Activated T-helper 1 cell treated with anti-CD3 and anti-CD28 coated beads, Interleukin-12 subunit alpha, Interleukin-12 subunit beta, Interleukin-2, Interleukin-4 antibody, amounts not matched to agents 30 ng/mL and 10 ng/mL and 1 ng/mL, durations not matched to agents 14 hours and 24 hours and 36 hours (primary cell): Measurements from ENCODE around the gene PTPN13. TPM values are rescaled to one million over a fixed set of nuclear protein-coding genes. Genes with fewer than 3 reads are reported as not detected.
"Not testable (repeated sequence)": the region's sequence is repeated elsewhere in the genome, so short reads cannot be mapped to it uniquely, and the experiment has no call there.

ENCODE experiments used
- DNase-seq: peaks from one replicate; pipeline ENCODE4 v3.0.0; 2021; ENCODE audit warnings: low spot score
- H3K27ac Mint-ChIP-seq: one replicate; pipeline ENCODE4 v1.8.0; 2021; ENCODE audit warnings: mild to moderate bottlenecking, mixed read lengths
- H3K27me3 Mint-ChIP-seq: one replicate; pipeline ENCODE4 v1.8.0; 2022; ENCODE audit warnings: mild to moderate bottlenecking, moderate library complexity, mixed read lengths; ENCODE audit not compliant: insufficient read depth
- H3K36me3 Mint-ChIP-seq: one replicate; pipeline ENCODE4 v1.8.0; 2021; ENCODE audit warnings: low read depth, mixed read lengths
- H3K4me1 Mint-ChIP-seq: one replicate; pipeline ENCODE4 v1.8.0; 2021; ENCODE audit warnings: low read depth, mixed read lengths
- H3K4me3 Mint-ChIP-seq: one replicate; pipeline ENCODE4 v1.8.0; 2021; ENCODE audit warnings: mild to moderate bottlenecking, moderate library complexity, mixed read lengths
- H3K9me3 Mint-ChIP-seq: one replicate; pipeline ENCODE4 v1.8.0; 2021; ENCODE audit warnings: mixed read lengths
- intact Hi-C: fragments of 100-400 bp; cut with micrococcal nuclease; formaldehyde crosslinking; loops from one replicate; pipeline ENCODE4 v1.15.1; 2024
- total RNA-seq: library from RNA; stranded (reverse); gene quantifications from 2 replicates; pipeline ENCODE4 v1.2.3, GENCODE V29; 2022

The PTPN13 gene
- total RNA-seq, 1 donor from 2014 or later, result 0.44 TPM

DNA sequence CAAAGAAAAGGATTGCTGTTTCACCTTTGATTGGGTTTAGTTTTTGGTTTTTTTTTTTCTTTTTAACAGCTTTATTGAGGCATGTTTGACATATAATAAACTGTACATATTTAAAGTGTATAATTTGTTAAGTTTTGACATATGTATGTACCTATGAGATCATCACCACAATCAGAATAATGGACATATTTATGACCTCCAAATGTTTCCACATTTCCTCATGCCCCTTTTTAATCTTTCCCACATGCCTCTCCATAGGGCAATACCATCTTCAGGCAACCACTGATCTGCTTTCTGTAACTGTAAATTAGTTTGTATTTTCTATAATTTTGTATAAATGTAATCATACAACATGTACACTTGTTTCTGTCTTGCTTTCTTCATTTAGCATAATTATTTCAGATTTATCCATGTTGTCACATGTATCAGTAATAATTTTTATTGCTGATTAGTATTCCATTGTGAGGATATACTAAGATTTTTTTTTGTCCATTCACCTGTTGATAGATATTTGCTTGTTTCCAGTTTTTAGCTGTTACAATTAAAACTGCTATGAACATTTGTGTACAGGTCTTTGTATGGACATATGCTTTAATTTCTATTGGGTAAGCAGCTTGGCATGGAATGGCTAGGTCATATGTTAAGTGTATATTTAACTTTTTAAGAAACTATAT is 33.5 kb downstream of the PTPN13 start:
- no peak for DNase-seq
- Mint-ChIP-seq H3K4me3 (no peak overlapping the region), H3K27me3 (peaks cover 20% of the 10 kb centered on the region), H3K4me1 (no peaks in the 10 kb centered on the region), H3K27ac (no peak overlapping the region), H3K36me3 (no peaks in the 10 kb centered on the region), H3K9me3 (no peaks in the 10 kb centered on the region)
- intact Hi-C loops, result no loop called here

DNA sequence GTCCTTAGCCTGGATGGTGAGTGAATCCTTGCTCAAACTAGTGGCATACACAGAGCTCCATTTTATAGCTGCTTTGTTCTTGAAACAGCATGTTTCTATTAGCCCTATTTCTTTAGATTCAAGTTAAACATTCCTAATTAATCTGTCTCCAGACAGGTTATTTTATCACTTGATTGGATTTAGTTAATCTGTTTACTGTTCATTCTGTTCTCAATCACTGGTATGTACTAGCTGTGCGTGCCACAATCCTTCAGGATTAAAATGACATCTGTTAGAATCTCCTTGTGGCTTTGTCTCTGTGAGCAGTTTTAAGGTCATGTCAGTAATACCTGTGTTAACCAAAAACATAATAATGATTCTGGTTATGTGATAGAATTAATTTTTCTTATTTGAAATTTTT is 36.5 kb downstream of the PTPN13 start:
- peaks cover 10% of the 10 kb centered on the region for H3K27me3 Mint-ChIP-seq
- DNase-seq, result no peak
- intact Hi-C loops, result no loop called here
- no peak overlapping the region for H3K27ac Mint-ChIP-seq
- no peak overlapping the region for H3K4me3 Mint-ChIP-seq
- no peaks in the 10 kb centered on the region for H3K4me1 Mint-ChIP-seq
- no peaks in the 10 kb centered on the region for H3K36me3 Mint-ChIP-seq
- H3K9me3 Mint-ChIP-seq, result no peaks in the 10 kb centered on the region

DNA sequence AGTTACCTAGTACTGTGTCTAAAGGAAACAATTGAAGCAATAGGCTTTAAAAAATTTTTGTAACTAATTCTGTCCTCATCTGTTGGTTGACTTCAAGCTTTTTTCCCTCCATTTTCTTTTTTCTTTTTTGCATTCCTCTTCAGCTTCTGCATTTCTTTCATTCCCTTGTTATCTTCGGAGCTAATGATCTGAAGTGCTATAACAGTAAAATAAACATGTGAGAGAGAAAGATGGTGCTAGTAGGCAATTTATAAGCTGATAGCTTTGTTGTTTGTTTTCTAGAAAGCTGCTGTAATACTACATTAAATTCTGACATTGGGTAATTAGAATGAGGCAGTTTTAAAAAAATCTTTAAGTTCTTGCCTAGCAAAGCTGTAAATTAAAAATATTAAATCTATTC is 37.1 kb downstream of the PTPN13 start:
- no peaks in the 10 kb centered on the region for H3K4me1 Mint-ChIP-seq
- intact Hi-C loops, result no loop called here
- H3K36me3 Mint-ChIP-seq, result no peaks in the 10 kb centered on the region
- no peaks in the 10 kb centered on the region for H3K9me3 Mint-ChIP-seq
- H3K27ac Mint-ChIP-seq, result no peak overlapping the region
- peaks cover 8% of the 10 kb centered on the region for H3K27me3 Mint-ChIP-seq
- no peak overlapping the region for H3K4me3 Mint-ChIP-seq
- no peak for DNase-seq

DNA sequence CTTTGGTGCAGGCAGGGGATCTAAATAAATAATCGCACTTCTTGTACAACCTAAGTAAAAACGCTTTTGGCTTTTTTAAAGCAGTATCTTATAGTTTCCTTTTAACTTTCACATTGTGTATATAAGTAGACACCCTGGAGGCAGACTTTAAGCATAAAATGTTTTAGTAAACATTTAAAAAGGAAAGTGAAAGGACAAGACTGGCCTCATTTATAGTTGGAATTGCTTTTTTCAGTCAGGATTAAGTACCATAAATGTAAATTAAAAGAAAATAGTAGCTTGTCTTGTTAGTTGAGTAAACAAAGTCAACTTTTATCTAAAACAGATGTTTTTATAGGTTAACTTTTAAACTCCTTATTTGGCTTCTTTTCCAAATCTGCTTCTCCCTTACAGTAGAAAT is 39.7 kb downstream of the PTPN13 start:
- Mint-ChIP-seq H3K4me1 (no peaks in the 10 kb centered on the region), H3K4me3 (no peak overlapping the region), H3K27me3 (peaks cover 8% of the 10 kb centered on the region), H3K36me3 (no peaks in the 10 kb centered on the region), H3K27ac (no peak overlapping the region), H3K9me3 (no peaks in the 10 kb centered on the region)
- no peak for DNase-seq
- intact Hi-C loops, result no loop called here

DNA sequence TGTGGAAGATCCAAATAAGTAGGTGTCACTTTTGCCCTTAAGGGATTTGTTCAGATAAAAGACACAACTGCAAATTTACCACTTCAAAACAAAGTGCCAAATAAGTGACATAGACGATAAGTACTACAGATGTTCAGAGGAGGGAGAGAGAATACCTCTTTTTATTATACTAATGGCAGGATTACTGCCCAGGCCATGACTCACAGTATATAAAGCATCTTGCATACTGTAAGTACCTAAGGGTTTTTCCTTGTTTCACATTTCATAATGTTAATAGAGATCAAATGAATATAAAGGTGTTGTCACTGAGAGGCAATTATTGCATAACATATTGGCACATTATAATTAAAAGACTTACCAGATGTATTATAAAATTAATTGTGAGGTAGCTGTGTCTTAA is 46.4 kb downstream of the PTPN13 start:
- H3K36me3 Mint-ChIP-seq, result no peaks in the 10 kb centered on the region
- no peaks in the 10 kb centered on the region for H3K4me1 Mint-ChIP-seq
- H3K9me3 Mint-ChIP-seq, result no peaks in the 10 kb centered on the region
- H3K27ac Mint-ChIP-seq, result no peak overlapping the region
- no peak for DNase-seq
- intact Hi-C loops, result no loop called here
- H3K27me3 Mint-ChIP-seq, result no peaks in the 10 kb centered on the region
- H3K4me3 Mint-ChIP-seq, result no peak overlapping the region

DNA sequence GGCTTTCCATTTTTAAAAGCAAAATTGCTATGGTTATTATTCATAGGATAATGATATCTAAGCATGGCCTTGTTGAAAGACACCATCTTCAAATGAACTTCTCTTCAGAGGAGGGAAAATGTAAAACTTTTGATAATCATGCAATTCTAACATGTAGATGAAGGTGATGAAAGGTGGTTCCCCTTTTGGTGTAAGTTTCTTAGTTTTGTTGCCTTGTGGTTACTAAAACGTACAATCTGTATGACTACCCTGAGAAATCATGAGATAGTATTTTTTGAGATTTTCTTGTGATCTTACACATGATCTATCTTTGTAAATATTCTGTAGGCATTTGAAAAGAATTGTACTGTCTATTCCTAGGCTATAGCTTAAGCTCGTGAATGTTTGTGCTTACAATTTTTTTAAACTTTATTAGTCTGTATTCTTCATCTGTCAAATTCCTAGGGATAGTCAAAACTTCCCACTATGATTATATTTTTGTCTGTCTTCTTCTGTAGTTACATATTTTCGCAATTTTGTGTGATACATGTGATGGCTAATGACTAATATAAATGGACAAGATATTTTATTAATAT is 47.5 kb downstream of the PTPN13 start:
- Mint-ChIP-seq H3K4me3 (no peak overlapping the region), H3K36me3 (no peaks in the 10 kb centered on the region), H3K4me1 (no peaks in the 10 kb centered on the region), H3K27ac (no peak overlapping the region), H3K9me3 (no peaks in the 10 kb centered on the region), H3K27me3 (no peaks in the 10 kb centered on the region)
- no peak for DNase-seq
- intact Hi-C loops, result no loop called here

DNA sequence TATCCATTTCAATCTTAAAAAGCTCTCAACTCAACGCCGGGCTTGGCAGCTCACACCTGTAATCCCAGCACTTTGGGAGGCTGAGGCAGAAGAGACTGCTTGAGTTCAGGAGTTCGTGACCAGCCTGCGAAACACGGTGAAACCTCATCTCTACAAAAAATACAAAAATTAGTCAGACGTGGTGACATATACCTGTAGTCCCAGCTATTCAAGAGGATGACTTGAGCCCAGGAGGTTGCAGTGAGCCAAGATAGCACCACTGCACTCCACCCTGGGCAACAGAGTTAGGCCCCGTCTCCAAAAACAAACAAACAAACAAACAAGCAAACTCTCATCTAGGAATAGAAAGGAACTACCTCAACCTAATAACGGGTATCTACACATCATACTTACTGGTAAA is 50.8 kb downstream of the PTPN13 start:
- no peak overlapping the region for H3K4me3 Mint-ChIP-seq
- no peaks in the 10 kb centered on the region for H3K36me3 Mint-ChIP-seq
- no peaks in the 10 kb centered on the region for H3K4me1 Mint-ChIP-seq
- H3K27me3 Mint-ChIP-seq, result no peaks in the 10 kb centered on the region
- intact Hi-C loops, result no loop called here
- no peak overlapping the region for H3K27ac Mint-ChIP-seq
- DNase-seq, result no peak
- no peaks in the 10 kb centered on the region for H3K9me3 Mint-ChIP-seq

DNA sequence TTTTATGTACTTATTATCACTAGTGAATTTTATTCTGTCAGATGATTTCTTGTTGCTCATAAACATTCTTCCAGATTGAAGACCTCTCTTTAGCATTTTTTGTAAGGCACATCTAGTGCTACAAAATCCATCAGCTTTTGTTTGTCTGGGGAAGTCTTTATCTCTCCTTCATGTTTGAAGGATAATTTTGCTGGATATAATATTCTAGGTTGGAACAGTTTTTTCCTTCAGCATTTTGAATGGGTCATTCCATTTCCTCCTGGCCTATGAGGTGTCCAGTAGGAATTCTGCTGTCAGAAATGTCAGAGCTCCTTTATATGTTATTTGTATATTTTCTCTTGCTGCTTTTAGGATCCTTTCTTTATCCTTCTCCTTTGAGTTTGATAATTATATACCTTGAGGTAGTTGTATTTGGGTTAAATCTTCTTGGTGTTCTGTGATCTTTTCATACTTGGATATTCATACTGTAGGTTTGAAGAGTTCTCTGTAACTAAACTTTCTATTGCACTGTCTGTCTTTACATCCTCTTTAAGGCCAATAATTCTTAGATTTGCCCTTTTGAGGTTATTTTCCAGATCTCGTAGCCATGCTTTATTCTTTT is 58.3 kb downstream of the PTPN13 start:
- no peak overlapping the region for H3K4me3 Mint-ChIP-seq
- DNase-seq, result no peak
- intact Hi-C loops, result no loop called here
- no peaks in the 10 kb centered on the region for H3K27me3 Mint-ChIP-seq
- H3K4me1 Mint-ChIP-seq, result no peaks in the 10 kb centered on the region
- peaks cover 9% of the 10 kb centered on the region for H3K9me3 Mint-ChIP-seq
- no peak overlapping the region for H3K27ac Mint-ChIP-seq
- no peaks in the 10 kb centered on the region for H3K36me3 Mint-ChIP-seq

DNA sequence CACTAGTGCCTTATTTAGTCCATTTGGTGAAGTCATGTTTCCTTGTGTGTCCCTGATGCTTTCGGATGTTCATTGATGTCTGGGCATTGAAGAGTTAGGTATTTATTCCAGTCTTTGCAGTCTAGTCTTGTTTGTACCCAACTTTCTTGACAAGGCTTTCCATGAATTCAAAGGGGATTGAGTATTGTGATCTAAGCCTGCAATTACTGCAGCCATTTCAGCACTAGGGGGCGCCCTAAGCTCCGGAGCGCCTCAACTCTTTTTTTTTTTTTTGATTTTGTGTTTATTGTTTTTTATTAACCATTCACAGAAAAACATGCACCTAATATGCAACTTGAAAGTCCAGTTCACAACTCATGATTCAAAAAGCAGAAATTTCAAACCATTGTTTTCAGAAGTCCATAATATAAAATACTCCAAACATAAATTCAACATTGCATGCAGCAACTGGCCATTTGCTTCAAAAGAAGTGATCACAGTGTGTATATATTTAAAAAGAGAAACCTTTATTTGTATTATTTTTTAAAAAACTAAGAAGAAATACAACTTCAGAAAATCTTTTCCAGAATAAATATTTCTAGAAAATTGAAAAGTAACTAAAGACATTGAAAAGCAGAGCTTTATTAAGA is 59.2 kb downstream of the PTPN13 start:
- no peak overlapping the region for H3K4me3 Mint-ChIP-seq
- no peaks in the 10 kb centered on the region for H3K36me3 Mint-ChIP-seq
- no peak overlapping the region for H3K27ac Mint-ChIP-seq
- H3K9me3 Mint-ChIP-seq, result peaks cover 9% of the 10 kb centered on the region
- intact Hi-C loops, result no loop called here
- no peaks in the 10 kb centered on the region for H3K27me3 Mint-ChIP-seq
- DNase-seq, result no peak
- no peaks in the 10 kb centered on the region for H3K4me1 Mint-ChIP-seq

DNA sequence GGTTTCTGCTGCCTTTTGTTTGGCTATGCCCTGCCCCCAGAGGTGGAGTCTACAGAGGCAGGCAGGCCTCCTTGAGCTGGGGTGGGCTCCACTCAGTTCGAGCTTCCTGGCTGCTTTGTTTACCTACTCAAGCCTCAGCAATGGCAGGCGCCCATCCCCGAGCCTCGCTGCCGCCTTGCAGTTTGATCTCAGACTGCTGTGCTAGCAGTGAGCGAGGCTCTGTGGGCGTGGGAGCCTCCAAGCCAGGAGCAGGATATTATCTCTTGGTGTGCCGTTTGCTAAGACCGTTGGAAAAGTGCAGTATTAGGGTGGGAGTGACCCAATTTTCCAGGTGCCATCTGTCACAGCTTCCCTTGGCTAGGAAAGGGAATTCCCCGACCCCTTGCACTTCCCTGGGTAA is 62.7 kb downstream of the PTPN13 start:
- H3K9me3 Mint-ChIP-seq, H3K4me1 Mint-ChIP-seq, H3K4me3 Mint-ChIP-seq, H3K27me3 Mint-ChIP-seq, DNase-seq, H3K27ac Mint-ChIP-seq, intact Hi-C loops, H3K36me3 Mint-ChIP-seq: not testable (repeated sequence)

DNA sequence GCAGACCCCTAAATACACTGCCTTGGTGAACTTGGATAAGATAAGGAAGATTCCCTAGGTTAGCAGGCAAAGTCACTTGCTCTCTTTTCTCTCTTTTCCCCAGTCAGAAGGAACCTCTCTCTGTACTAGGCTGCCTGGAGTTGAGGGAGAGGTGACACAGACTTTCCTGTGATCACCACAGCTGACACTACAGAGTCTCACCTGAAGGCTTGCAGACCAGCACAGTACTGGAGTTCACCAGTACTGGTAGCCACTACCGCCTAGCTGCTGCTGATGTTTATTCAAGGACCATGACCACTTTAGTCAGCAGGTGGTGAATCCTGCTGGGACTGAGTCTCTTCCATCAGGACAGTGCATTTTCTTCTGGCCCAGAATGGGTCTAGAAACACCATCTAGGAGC is 63.3 kb downstream of the PTPN13 start:
- H3K4me3 Mint-ChIP-seq, result no peak overlapping the region
- peaks cover 9% of the 10 kb centered on the region for H3K9me3 Mint-ChIP-seq
- H3K4me1 Mint-ChIP-seq, result no peaks in the 10 kb centered on the region
- no peaks in the 10 kb centered on the region for H3K36me3 Mint-ChIP-seq
- no peak for DNase-seq
- H3K27me3 Mint-ChIP-seq, result peaks cover 2% of the 10 kb centered on the region
- intact Hi-C loops, result no loop called here
- H3K27ac Mint-ChIP-seq, result no peak overlapping the region

DNA sequence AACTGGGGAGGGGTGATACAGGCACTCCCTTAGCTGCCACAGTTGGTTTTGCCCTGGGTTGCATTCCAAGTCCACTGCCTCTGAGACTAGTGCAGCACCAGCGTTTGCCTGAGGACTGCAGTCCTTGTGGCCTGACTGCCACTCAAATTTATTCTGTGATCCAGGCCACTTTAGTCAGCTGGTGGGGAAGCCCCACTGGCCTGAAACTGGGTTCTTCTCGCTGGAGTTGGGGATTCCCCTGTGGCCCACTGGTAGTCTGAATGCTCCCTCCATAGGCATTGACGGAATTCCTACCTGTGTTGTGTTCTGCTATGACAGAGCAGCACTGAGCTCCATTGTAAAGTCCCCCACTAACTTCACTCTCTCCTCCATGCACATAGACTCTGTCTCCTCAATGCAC is 63.8 kb downstream of the PTPN13 start:
- Mint-ChIP-seq H3K36me3 (no peaks in the 10 kb centered on the region), H3K27ac (no peak overlapping the region), H3K9me3 (peaks cover 4% of the 10 kb centered on the region), H3K4me1 (no peaks in the 10 kb centered on the region), H3K4me3 (no peak overlapping the region), H3K27me3 (peaks cover 2% of the 10 kb centered on the region)
- no peak for DNase-seq
- intact Hi-C loops, result no loop called here

DNA sequence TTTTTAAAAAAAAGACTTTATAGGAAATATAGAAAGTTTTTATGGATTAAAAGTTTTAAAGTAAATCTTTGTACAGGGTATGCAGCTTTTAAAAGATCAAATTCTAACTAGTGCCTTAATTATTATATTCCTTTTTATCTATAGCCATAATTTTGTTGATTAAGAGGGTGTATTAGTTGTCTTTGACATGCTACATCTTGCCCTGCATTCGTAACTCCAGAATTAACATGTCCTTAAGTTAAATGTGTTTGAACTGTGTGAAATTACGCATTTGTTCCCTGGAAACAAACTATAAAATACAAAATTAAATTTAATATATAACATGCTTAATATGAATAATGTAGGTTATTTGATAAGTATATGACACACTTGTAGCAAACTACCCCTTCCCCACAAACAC is 66.3 kb downstream of the PTPN13 start:
- intact Hi-C loops, result loop anchor here (10.0 kb wide), 1 partner anchor 234 kb away; the partner anchor contains the start of gene C4orf36
- H3K4me3 Mint-ChIP-seq, result no peak overlapping the region
- DNase-seq, result no peak
- peaks cover 4% of the 10 kb centered on the region for H3K27me3 Mint-ChIP-seq
- no peak overlapping the region for H3K27ac Mint-ChIP-seq
- no peaks in the 10 kb centered on the region for H3K4me1 Mint-ChIP-seq
- no peaks in the 10 kb centered on the region for H3K9me3 Mint-ChIP-seq
- no peaks in the 10 kb centered on the region for H3K36me3 Mint-ChIP-seq
